Esophagus muscularis mucosa (tissue), 4 donors: ENCODE data around the gene PCED1B. TPM values are rescaled to one million over a fixed set of nuclear protein-coding genes. Genes with fewer than 3 reads are reported as not detected.
A peak's percentile ranks its signal among the peaks of the same experiment; 100 is the strongest.

Experiments
- DNase-seq: peaks from one replicate; pipeline ENCODE4 v3.0.0-alpha.2; 2017; ENCODE audit errors: extremely low spot score
- H3K27ac ChIP-seq, 4 donors: fragments of 200-600 bp; sonication (generic); replicated peaks in 1 of 4; 1 replicate in 3 of 4; 2 replicates in 1 of 4; pipeline ENCODE4 v1.5.1; 2016 to 2019; ENCODE audit warnings: mild to moderate bottlenecking in 1 of 4
- H3K27me3 ChIP-seq, 4 donors: fragments of 200-600 bp; sonication (generic); one replicate each; pipeline versions ENCODE4 v1.5.1 to v1.6.0; 2016 to 2019
- H3K36me3 ChIP-seq, 4 donors: fragments of 200-600 bp; sonication (generic); one replicate each; pipeline ENCODE4 v1.5.1; 2016 to 2019
- H3K4me1 ChIP-seq, 4 donors: fragments of 200-600 bp; sonication (generic); one replicate each; pipeline ENCODE4 v1.5.1; 2016 to 2019
- H3K4me3 ChIP-seq, 4 donors: fragments of 200-600 bp; sonication (generic); 1 replicate in 2 of 4; 2 replicates in 2 of 4; pipeline ENCODE4 v1.5.1; 2016 to 2019; ENCODE audit warnings: mild to moderate bottlenecking in 4 of 4, moderate library complexity in 1 of 4
- H3K9me3 ChIP-seq, 4 donors: fragments of 200-600 bp; sonication (generic); 1 replicate in 3 of 4; 2 replicates in 1 of 4; pipeline ENCODE4 v1.5.1; 2016 to 2019
- CTCF ChIP-seq, 3 experiments: fragments of 200-600 bp in 2 of 3; fragments of 450-650 bp in 1 of 3; sonication (generic) in 2 of 3; IDR thresholded peaks; one replicate each; pipeline ENCODE4 v1.5.1; 2017 to 2019; ENCODE audit warnings: antibody characterized with exemption in 3 of 3, mild to moderate bottlenecking in 2 of 3, moderate library complexity in 1 of 3
- EP300 ChIP-seq: sonication (generic); formaldehyde crosslinking; IDR thresholded peaks from one replicate; pipeline ENCODE4 v1.6.1; 2017; ENCODE audit warnings: antibody characterized with exemption
- POLR2A ChIP-seq: fragments of 450-650 bp; IDR thresholded peaks from one replicate; pipeline ENCODE4 v1.6.1; 2017; ENCODE audit warnings: antibody characterized with exemption, moderate library complexity, mild to moderate bottlenecking, low read depth
- POLR2AphosphoS5 ChIP-seq, 2 donors: sonication (generic); formaldehyde crosslinking; IDR thresholded peaks; one replicate each; pipeline ENCODE4 v1.6.1; 2017; ENCODE audit warnings: antibody characterized with exemption in 2 of 2
- WGBS: methylation state at CpG from one replicate; pipeline ENCODE4 v1.1.5; 2018; 5-methylcytosine and 5-hydroxymethylcytosine counted together
- intact Hi-C: fragments of 100-400 bp; cut with DNase I; formaldehyde crosslinking; loops from one replicate; pipeline ENCODE4 v1.15.1; 2023
- total RNA-seq, 4 donors: library from RNA; depleted of rRNA; stranded (reverse); fragments of >200 nt; gene quantifications; one replicate each; pipeline versions ENCODE4 v1.1.0 to v1.2.1, GENCODE V29; 2016

PCED1B gene
- total RNA-seq, 4 donors from 2014 or later, result 0.92 to 2.1 (median 1.1) TPM

DNA sequence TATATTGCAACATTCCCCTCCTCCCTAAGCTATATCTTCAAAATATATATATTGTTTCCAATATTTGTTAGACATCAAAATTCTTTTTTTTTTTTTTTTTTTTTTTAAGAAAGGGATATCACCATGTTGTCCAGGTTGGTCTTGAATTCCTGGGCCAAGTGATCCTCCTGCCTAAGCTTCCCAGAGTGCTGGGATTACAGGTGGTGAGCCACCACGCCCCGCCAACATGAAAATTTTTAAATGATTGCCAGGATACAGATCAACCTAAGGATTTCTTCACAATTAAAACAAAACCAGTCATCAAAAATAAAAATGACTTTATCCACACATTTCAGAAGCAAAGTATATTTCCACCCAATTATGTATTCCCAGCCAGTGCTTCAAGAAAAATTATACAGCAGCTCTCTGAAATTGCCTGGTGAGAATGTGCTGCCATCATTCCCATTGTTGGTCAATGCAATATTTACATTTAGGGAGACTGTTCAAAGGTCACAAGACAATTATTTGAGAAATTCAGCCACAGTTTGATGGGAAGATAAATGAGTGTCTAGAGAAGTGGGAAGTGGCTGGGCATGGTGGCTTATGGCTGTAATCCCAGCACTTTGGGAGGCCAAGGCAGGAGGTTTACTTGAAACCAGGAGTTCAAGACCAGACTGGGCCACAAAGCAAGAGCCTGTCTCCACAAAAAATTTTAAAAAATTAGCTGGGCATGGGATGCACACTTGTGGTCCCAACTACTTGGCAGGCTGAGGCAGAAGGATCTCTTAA is 142.0 kb downstream of the PCED1B start:
- 100% methylated on average over 2 of the region's 2 CpGs for WGBS
- intact Hi-C loops, result no loop called here

GRCh38 chr12:47222520-47223030 is 143.2 kb downstream of the PCED1B start:
- TF ChIP-seq CTCF (IDR thresholded peaks at IDR 0.05) (no peak), POLR2A (no peak), EP300 (no peak), POLR2AphosphoS5 (IDR thresholded peaks at IDR 0.05) (no peak)
- intact Hi-C loops, result no loop called here
- no peak overlapping the region for H3K4me3 ChIP-seq
- no peak overlapping the region for H3K27ac ChIP-seq
- H3K4me1 ChIP-seq, result peaks cover 0 to 16% (median 6%) of the 10 kb centered on the region in 4 donors
- H3K27me3 ChIP-seq, result no peaks in the 10 kb centered on the region
- WGBS, result 77% methylated on average over 3 of the region's 3 CpGs
- no peak for DNase-seq
- H3K36me3 ChIP-seq, result no peaks in the 10 kb centered on the region
- no peaks in the 10 kb centered on the region for H3K9me3 ChIP-seq

More for the DNA sequence above, 142.0 kb downstream of the PCED1B start:
- H3K9me3 ChIP-seq, result no peaks in the 10 kb centered on the region
- no peak for DNase-seq
- no peak overlapping the region for H3K4me3 ChIP-seq
- H3K36me3 ChIP-seq, result no peaks in the 10 kb centered on the region
- TF ChIP-seq POLR2A, result no peak
- no peak for TF ChIP-seq CTCF (IDR thresholded peaks at IDR 0.05)
- TF ChIP-seq EP300, result no peak
- no peak for TF ChIP-seq POLR2AphosphoS5 (IDR thresholded peaks at IDR 0.05)
- H3K4me1 ChIP-seq, result peaks cover 0 to 16% (median 6%) of the 10 kb centered on the region in 4 donors
- no peaks in the 10 kb centered on the region for H3K27me3 ChIP-seq
- no peak overlapping the region for H3K27ac ChIP-seq

- H3K4me3 ChIP-seq, result peak overlapping the region in 1 of 4 donors; percentile 4
- H3K27ac ChIP-seq, result peak overlapping the region in 3 of 4 donors; percentile 5 to 20 (median 14)
- WGBS, result 61% methylated on average over 7 of the region's 7 CpGs
- intact Hi-C loops, result no loop called here
- H3K9me3 ChIP-seq, result no peaks in the 10 kb centered on the region
- TF ChIP-seq POLR2AphosphoS5 (IDR thresholded peaks at IDR 0.05), result no peak
- TF ChIP-seq CTCF (IDR thresholded peaks at IDR 0.05), result no peak
- TF ChIP-seq POLR2A, result no peak
- TF ChIP-seq EP300, result no peak
- no peak for DNase-seq
- no peaks in the 10 kb centered on the region for H3K27me3 ChIP-seq
- H3K4me1 ChIP-seq, result peaks cover 0 to 16% (median 6%) of the 10 kb centered on the region in 4 donors
- no peaks in the 10 kb centered on the region for H3K36me3 ChIP-seq
Measured at GRCh38 chr12:47223031-47223847, 143.8 kb downstream of the PCED1B start.

GRCh38 chr12:47223848-47224213 is 144.4 kb downstream of the PCED1B start:
- no peak for DNase-seq
- Histone ChIP-seq H3K4me1 (peaks cover 0 to 16% (median 6%) of the 10 kb centered on the region in 4 donors), H3K4me3 (no peak overlapping the region), H3K27ac (peak overlapping the region in 3 of 4 donors; percentile 5 to 20 (median 14)), H3K27me3 (no peaks in the 10 kb centered on the region), H3K36me3 (no peaks in the 10 kb centered on the region), H3K9me3 (no peaks in the 10 kb centered on the region)
- intact Hi-C loops, result no loop called here
- TF ChIP-seq POLR2AphosphoS5 (IDR thresholded peaks at IDR 0.05) (no peak), EP300 (no peak), CTCF (IDR thresholded peaks at IDR 0.05) (no peak), POLR2A (no peak)
- 27% methylated on average over 4 of the region's 4 CpGs for WGBS
